HCT116 (cell line): Measurements from ENCODE around the gene KRT13. TPM values are rescaled to one million over a fixed set of nuclear protein-coding genes. Genes with fewer than 3 reads are reported as not detected.

ENCODE experiments used
- ATAC-seq: fragments of 200-7000 bp; cut with Tn5 transposase; 2 replicates; pipeline ENCODE4 v1.9.1; 2020; ENCODE audit warnings: mild to moderate bottlenecking, moderate library complexity
- BruUV-seq: library from RNA; stranded (reverse); fragments of 400-500 nt; replicated peaks from 2 replicates; lab custom pipeline; 2021; lab: Mats Ljungman, UMichigan
- CTCF ChIA-PET: fragments of 300-600 bp; sonication (Branson Sonifier 250); formaldehyde crosslinking; loops from one replicate; lab custom pipeline; 2021; ENCODE audit warnings: antibody characterized with exemption; lab: Charles Lee
- POLR2A ChIA-PET: fragments of 300-600, 350-600 bp; sonication (Branson Sonifier 250); formaldehyde crosslinking; loops from one replicate; lab custom pipeline; 2021; ENCODE audit warnings: antibody characterized with exemption; lab: Charles Lee
- RAD21 ChIA-PET, 2 experiments: fragments of 300-600 bp; sonication (Branson Sonifier 250); formaldehyde crosslinking; loops; one replicate each; lab custom pipeline; 2023; ENCODE audit warnings: low total read pairs in 2 of 2; ENCODE audit not compliant: uncharacterized antibody in 2 of 2, unreplicated experiment in 2 of 2, low non-redundant PET in 1 of 2; lab: Charles Lee
- DNase-seq: peaks from one replicate; pipeline ENCODE4 v3.0.0-alpha.2; 2010; ENCODE audit warnings: low read depth, low spot score
- H2AFZ ChIP-seq: fragments of 200-600 bp; shearing (Covaris generic), sonication (generic); 2 replicates; pipeline ENCODE4 v1.6.1; 2017; ENCODE audit warnings: low read depth, mixed run types, mixed read lengths, antibody characterized with exemption, low read length; ENCODE audit not compliant: poor library complexity, severe bottlenecking
- H3K27ac ChIP-seq: 2 replicates; pipeline ENCODE4 v1.5.1; 2012; ENCODE audit warnings: low read depth, low read length
- H3K27me3 ChIP-seq: fragments of 200-600 bp; sonication (generic); 2 replicates; pipeline ENCODE4 v1.6.1; 2016; ENCODE audit warnings: mixed run types, low read length, mixed read lengths; ENCODE audit not compliant: insufficient read depth
- H3K36me3 ChIP-seq, 2 experiments: fragments of 200-500 bp in 1 of 2; fragments of 200-600 bp in 1 of 2; sonication (Bioruptor generic) in 1 of 2; sonication (generic) in 1 of 2; 2 replicates each; pipeline versions ENCODE4 v1.5.1 to v1.6.1; 2014 to 2016; ENCODE audit warnings: low read length in 2 of 2, inconsistent platforms in 1 of 2, mixed read lengths in 1 of 2, mixed run types in 1 of 2; ENCODE audit not compliant: insufficient read depth in 2 of 2, control insufficient read depth in 1 of 2
- H3K4me1 ChIP-seq, 2 experiments: fragments of 200-600 bp in 1 of 2; sonication (generic) in 1 of 2; 2 replicates each; pipeline versions ENCODE4 v1.5.1 to v1.6.1; 2012 to 2017; ENCODE audit warnings: low read length in 2 of 2, inconsistent platforms in 1 of 2, mild to moderate bottlenecking in 1 of 2, mixed read lengths in 1 of 2, mixed run types in 1 of 2, moderate library complexity in 1 of 2; ENCODE audit not compliant: insufficient read depth in 2 of 2, control insufficient read depth in 1 of 2
- H3K4me2 ChIP-seq: fragments of 200-600 bp; sonication (generic); 2 replicates; pipeline ENCODE4 v1.6.1; 2017; ENCODE audit warnings: mixed run types, low read length, mixed read lengths
- H3K4me3 ChIP-seq, 2 experiments: fragments of 200-600 bp in 1 of 2; sonication (generic) in 1 of 2; replicated peaks in 1 of 2; 2 replicates each; pipeline ENCODE4 v1.5.1; 2011 to 2016; ENCODE audit warnings: low read length in 2 of 2, control low read depth in 1 of 2, low read depth in 1 of 2, mild to moderate bottlenecking in 1 of 2, mixed read lengths in 1 of 2, mixed run types in 1 of 2
- H3K79me2 ChIP-seq: fragments of 200-600 bp; sonication (generic); 2 replicates; pipeline ENCODE4 v1.6.1; 2017; ENCODE audit warnings: mild to moderate bottlenecking, mixed run types, low read length, moderate library complexity, mixed read lengths; ENCODE audit not compliant: insufficient read depth
- H3K9ac ChIP-seq: fragments of 200-600 bp; sonication (generic); 2 replicates; pipeline ENCODE4 v1.6.1; 2016; ENCODE audit warnings: low read length, mixed read lengths
- H3K9me2 ChIP-seq: fragments of 200-600 bp; sonication (generic), shearing (Covaris generic); 2 replicates; pipeline ENCODE4 v1.6.1; 2017; ENCODE audit warnings: mixed run types, mild to moderate bottlenecking, moderate library complexity; ENCODE audit not compliant: insufficient read depth
- H3K9me3 ChIP-seq, 2 experiments: fragments of 200-500 bp in 1 of 2; fragments of 200-600 bp in 1 of 2; sonication (Bioruptor generic) in 1 of 2; sonication (generic) in 1 of 2; 2 replicates each; pipeline ENCODE4 v1.6.1; 2014 to 2017; ENCODE audit warnings: low read length in 2 of 2, mixed read lengths in 2 of 2, inconsistent platforms in 1 of 2, low read depth in 1 of 2, mild to moderate bottlenecking in 1 of 2, mixed run types in 1 of 2, moderate library complexity in 1 of 2; ENCODE audit not compliant: control insufficient read depth in 1 of 2, insufficient read depth in 1 of 2
- H4K20me1 ChIP-seq: fragments of 200-600 bp; sonication (generic), shearing (Covaris generic); 2 replicates; pipeline ENCODE4 v1.6.1; 2017; ENCODE audit warnings: mixed run types, mild to moderate bottlenecking, moderate library complexity; ENCODE audit not compliant: insufficient read depth
- CBX3 ChIP-seq: IDR thresholded peaks from 2 replicates; pipeline ENCODE4 v1.6.1; 2012; ENCODE audit warnings: low read depth
- CEBPB ChIP-seq: IDR thresholded peaks from 2 replicates; pipeline ENCODE4 v1.6.1; 2012; ENCODE audit warnings: low read depth
- FOSL1 ChIP-seq: IDR thresholded peaks from 2 replicates; pipeline ENCODE4 v1.6.1; 2012; ENCODE audit warnings: low read depth
- POLR2A ChIP-seq: IDR thresholded peaks from 2 replicates; pipeline ENCODE4 v1.7.0; 2011; ENCODE audit warnings: borderline replicate concordance; ENCODE audit not compliant: insufficient read depth, insufficient read length; ENCODE audit errors: extremely low read depth
- POLR2AphosphoS5 ChIP-seq: IDR thresholded peaks from 2 replicates; pipeline ENCODE4 v1.6.1; 2011; ENCODE audit warnings: mild to moderate bottlenecking, low read depth, low read length, moderate library complexity
- RAD21 ChIP-seq: IDR thresholded peaks from 2 replicates; pipeline ENCODE4 v1.6.1; 2012; ENCODE audit warnings: low read depth, mild to moderate bottlenecking
- SRF ChIP-seq: IDR thresholded peaks from 2 replicates; pipeline ENCODE4 v1.6.1; 2012; ENCODE audit warnings: low read depth
- TCF7L2 ChIP-seq: IDR thresholded peaks from 2 replicates; pipeline ENCODE4 v1.7.0; 2011; ENCODE audit warnings: borderline replicate concordance, inconsistent platforms; ENCODE audit not compliant: insufficient read depth, insufficient read length; ENCODE audit errors: extremely low read depth
- ZFX ChIP-seq: fragments of 450-650 bp; IDR thresholded peaks from 2 replicates; pipeline ENCODE4 v1.6.1; 2017
- ZNF274 ChIP-seq: fragments of 200-500 bp; sonication (Bioruptor generic); IDR thresholded peaks from 2 replicates; pipeline ENCODE4 v1.6.1; 2014; ENCODE audit warnings: mild to moderate bottlenecking, low read depth, low read length, inconsistent platforms
- intact Hi-C: fragments of 100-400 bp; cut with micrococcal nuclease; formaldehyde crosslinking; loops from 2 replicates; pipeline ENCODE4 v1.10.0; 2022
- total RNA-seq: library from RNA; stranded (reverse); gene quantifications from one replicate; pipeline ENCODE4 v1.2.1, GENCODE V29; 2021; ENCODE audit not compliant: unreplicated experiment
- TF ChIP-seq, protein P1 (sequence below): IDR thresholded peaks from 2 replicates; pipeline ENCODE4 v1.6.1; 2012
- TF ChIP-seq, protein P2 (sequence below): IDR thresholded peaks from 2 replicates; pipeline ENCODE4 v1.6.1; 2012; ENCODE audit warnings: low read depth
- TF ChIP-seq, protein P3 (sequence below): IDR thresholded peaks from 2 replicates; pipeline ENCODE4 v1.6.1; 2011; ENCODE audit warnings: mild to moderate bottlenecking, low read length, moderate library complexity; ENCODE audit not compliant: insufficient replicate concordance; ENCODE audit errors: extremely low read depth

The KRT13 gene
- total RNA-seq, 1 experiment from 2014 or later, result 3.7 TPM

DNA sequence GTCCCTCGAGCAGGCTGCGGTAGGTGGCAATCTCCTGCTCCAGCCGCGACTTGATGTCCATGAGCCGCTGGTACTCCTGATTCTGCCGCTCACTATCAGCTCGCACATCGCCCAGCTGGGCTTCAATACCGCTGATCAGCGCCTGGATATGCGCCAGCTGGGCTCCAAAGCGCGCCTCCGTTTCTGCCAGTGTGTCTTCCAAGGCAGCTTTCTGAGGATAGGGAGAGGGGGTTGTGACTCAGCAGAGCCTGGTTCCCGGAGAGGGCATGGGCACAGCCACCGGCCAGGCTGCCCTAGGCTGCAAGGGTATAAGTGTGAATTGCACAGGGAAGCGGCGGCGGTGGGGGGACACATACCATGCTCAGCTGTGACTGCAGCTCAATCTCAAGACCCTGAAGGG lies 18.4 kb upstream of the KRT13 start:
- ChIA-PET POLR2A (interaction anchor here (12.9 kb wide), 1 partner anchor 25 kb away, joined by 148 read pairs; no protein-coding TSS in a partner anchor), CTCF (interaction anchor here (8.9 kb wide), 1 partner anchor 26 kb away, joined by 77 read pairs; no protein-coding TSS in a partner anchor), RAD21 (interaction anchor here (0.9 to 1.4 kb wide), 3 partner anchors 24 to 25 kb away, joined by 4 to 6 read pairs (median 5); no protein-coding TSS in a partner anchor)
- TSS peak; percentile 24 for BruUV-seq
- peak; percentile 52 for DNase-seq
- no peak for ATAC-seq
- H3K4me2 ChIP-seq, result peak overlapping the region; percentile 78
- peaks cover 36% of the 10 kb centered on the region for H3K79me2 ChIP-seq
- no peak overlapping the region for H2AFZ ChIP-seq
- H3K4me1 ChIP-seq, result peaks cover 74 to 89% of the 10 kb centered on the region in 2 experiments
- H3K9me3 ChIP-seq, result no peaks in the 10 kb centered on the region
- H3K27ac ChIP-seq, result peak overlapping the region; percentile 99
- H3K9ac ChIP-seq, result peak overlapping the region; percentile 99
- intact Hi-C loops, result no loop called here
- no peaks in the 10 kb centered on the region for H3K27me3 ChIP-seq
- H3K9me2 ChIP-seq, result no peaks in the 10 kb centered on the region
- H4K20me1 ChIP-seq, result no peaks in the 10 kb centered on the region; the same call in 1 of the 2 replicates
- H3K36me3 ChIP-seq, result peaks cover 3 to 24% of the 10 kb centered on the region in 2 experiments; a peak in 3 of 4 replicates
- TF ChIP-seq RAD21, result no peak
- TF ChIP-seq POLR2AphosphoS5, result peak; percentile 26; the same call in 1 of the 2 replicates
- no peak for TF ChIP-seq CEBPB
- peak overlapping the region; percentile 5 to 10; a peak in 2 of 4 replicates for H3K4me3 ChIP-seq

DNA sequence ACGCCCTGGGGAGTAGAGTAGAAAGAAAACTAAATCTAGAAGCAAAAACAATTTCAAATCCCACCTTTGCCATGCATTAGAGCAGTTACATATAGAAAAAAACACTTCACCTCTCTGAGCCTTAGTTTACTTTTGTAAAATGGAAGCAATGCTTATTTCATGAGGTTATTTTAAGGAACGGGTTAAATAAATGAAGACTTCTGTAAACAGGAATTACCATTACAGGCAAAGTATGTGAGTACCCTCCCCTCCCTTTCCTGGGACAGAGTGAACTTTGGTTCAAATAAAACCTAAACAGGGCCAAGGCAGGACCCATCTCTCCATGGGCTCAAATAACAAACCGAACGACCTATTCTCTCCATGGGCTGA lies 17.8 kb upstream of the KRT13 start:
- peak overlapping the region in 1 of 2 experiments; percentile 5; a peak in 2 of 4 replicates for H3K4me3 ChIP-seq
- TF ChIP-seq, protein P1, sequence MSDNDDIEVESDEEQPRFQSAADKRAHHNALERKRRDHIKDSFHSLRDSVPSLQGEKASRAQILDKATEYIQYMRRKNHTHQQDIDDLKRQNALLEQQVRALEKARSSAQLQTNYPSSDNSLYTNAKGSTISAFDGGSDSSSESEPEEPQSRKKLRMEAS, result no peak
- TF ChIP-seq RAD21 (no peak), POLR2A (no peak), CBX3 (no peak), POLR2AphosphoS5 (no peak), SRF (no peak), TCF7L2 (no peak), ZFX (no peak), ZNF274 (no peak), FOSL1 (no peak)
- TF ChIP-seq, protein P2, sequence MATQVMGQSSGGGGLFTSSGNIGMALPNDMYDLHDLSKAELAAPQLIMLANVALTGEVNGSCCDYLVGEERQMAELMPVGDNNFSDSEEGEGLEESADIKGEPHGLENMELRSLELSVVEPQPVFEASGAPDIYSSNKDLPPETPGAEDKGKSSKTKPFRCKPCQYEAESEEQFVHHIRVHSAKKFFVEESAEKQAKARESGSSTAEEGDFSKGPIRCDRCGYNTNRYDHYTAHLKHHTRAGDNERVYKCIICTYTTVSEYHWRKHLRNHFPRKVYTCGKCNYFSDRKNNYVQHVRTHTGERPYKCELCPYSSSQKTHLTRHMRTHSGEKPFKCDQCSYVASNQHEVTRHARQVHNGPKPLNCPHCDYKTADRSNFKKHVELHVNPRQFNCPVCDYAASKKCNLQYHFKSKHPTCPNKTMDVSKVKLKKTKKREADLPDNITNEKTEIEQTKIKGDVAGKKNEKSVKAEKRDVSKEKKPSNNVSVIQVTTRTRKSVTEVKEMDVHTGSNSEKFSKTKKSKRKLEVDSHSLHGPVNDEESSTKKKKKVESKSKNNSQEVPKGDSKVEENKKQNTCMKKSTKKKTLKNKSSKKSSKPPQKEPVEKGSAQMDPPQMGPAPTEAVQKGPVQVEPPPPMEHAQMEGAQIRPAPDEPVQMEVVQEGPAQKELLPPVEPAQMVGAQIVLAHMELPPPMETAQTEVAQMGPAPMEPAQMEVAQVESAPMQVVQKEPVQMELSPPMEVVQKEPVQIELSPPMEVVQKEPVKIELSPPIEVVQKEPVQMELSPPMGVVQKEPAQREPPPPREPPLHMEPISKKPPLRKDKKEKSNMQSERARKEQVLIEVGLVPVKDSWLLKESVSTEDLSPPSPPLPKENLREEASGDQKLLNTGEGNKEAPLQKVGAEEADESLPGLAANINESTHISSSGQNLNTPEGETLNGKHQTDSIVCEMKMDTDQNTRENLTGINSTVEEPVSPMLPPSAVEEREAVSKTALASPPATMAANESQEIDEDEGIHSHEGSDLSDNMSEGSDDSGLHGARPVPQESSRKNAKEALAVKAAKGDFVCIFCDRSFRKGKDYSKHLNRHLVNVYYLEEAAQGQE, result no peak
- TF ChIP-seq, protein P3, sequence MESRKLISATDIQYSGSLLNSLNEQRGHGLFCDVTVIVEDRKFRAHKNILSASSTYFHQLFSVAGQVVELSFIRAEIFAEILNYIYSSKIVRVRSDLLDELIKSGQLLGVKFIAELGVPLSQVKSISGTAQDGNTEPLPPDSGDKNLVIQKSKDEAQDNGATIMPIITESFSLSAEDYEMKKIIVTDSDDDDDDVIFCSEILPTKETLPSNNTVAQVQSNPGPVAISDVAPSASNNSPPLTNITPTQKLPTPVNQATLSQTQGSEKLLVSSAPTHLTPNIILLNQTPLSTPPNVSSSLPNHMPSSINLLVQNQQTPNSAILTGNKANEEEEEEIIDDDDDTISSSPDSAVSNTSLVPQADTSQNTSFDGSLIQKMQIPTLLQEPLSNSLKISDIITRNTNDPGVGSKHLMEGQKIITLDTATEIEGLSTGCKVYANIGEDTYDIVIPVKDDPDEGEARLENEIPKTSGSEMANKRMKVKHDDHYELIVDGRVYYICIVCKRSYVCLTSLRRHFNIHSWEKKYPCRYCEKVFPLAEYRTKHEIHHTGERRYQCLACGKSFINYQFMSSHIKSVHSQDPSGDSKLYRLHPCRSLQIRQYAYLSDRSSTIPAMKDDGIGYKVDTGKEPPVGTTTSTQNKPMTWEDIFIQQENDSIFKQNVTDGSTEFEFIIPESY, result no peak

More for the DNA sequence above, 17.8 kb upstream of the KRT13 start:
- ChIA-PET RAD21 (interaction anchor here (0.9 to 1.4 kb wide), 3 partner anchors 24 to 26 kb away, joined by 4 to 6 read pairs (median 5); no protein-coding TSS in a partner anchor), CTCF (interaction anchor here (2.9 to 8.9 kb wide), 2 partner anchors 26 to 140 kb away, joined by 9 to 77 read pairs; no protein-coding TSS in a partner anchor), POLR2A (interaction anchor here (2.0 to 12.9 kb wide), 3 partner anchors 26 to 165 kb away, joined by 10 to 148 read pairs (median 20); partner anchors contain the start of gene EIF1)
- H3K27me3 ChIP-seq, result no peaks in the 10 kb centered on the region
- intact Hi-C loops, result no loop called here
- no peaks in the 10 kb centered on the region for H3K9me3 ChIP-seq
- peak overlapping the region; percentile 78 for H3K4me2 ChIP-seq
- no peak overlapping the region for H2AFZ ChIP-seq
- ATAC-seq (no peak), DNase-seq (no peak)
- H4K20me1 ChIP-seq, result no peaks in the 10 kb centered on the region; the same call in 1 of the 2 replicates
- BruUV-seq, result no TSS peak
- peaks cover 30% of the 10 kb centered on the region for H3K79me2 ChIP-seq
- H3K9ac ChIP-seq, result peak overlapping the region; percentile 99
- peak overlapping the region; percentile 99 for H3K27ac ChIP-seq
- H3K9me2 ChIP-seq, result no peaks in the 10 kb centered on the region
- peaks cover 74 to 89% of the 10 kb centered on the region in 2 experiments for H3K4me1 ChIP-seq
- peaks cover 3 to 24% of the 10 kb centered on the region in 2 experiments; a peak in 3 of 4 replicates for H3K36me3 ChIP-seq
